B cell (primary cell): ENCODE results near the gene SOX13.

Experiments used
- CTCF ChIP-seq: fragments of 200-600 bp; IDR thresholded peaks from one replicate; pipeline ENCODE4 v1.8.0; 2022; ENCODE audit warnings: antibody characterized with exemption, mild to moderate bottlenecking
- EZH2 ChIP-seq: IDR thresholded peaks from 2 replicates; pipeline ENCODE4 v1.6.1; 2012; ENCODE audit warnings: borderline replicate concordance, low read depth, mild to moderate bottlenecking, moderate library complexity, low read length; ENCODE audit not compliant: insufficient read depth, poor library complexity, severe bottlenecking

- TF ChIP-seq CTCF (no peak), EZH2 (no peak)
Observed at GRCh38 chr1:204108312-204109141, 35.6 kb downstream of the SOX13 start.
